HEK293 (cell line): ENCODE results near the gene RHBDF2.

ENCODE experiments used
- EGR2 ChIP-seq: fragments of 450-650 bp; formaldehyde crosslinking; IDR thresholded peaks from 2 replicates; pipeline ENCODE4 v1.5.1; 2016; ENCODE audit warnings: low read depth, missing biosample characterization, missing genetic modification characterization
- GLIS1 ChIP-seq: fragments of 450-650 bp; formaldehyde crosslinking; IDR thresholded peaks from 2 replicates; pipeline ENCODE4 v1.5.1; 2016; ENCODE audit warnings: missing biosample characterization, missing genetic modification characterization
- IKZF3 ChIP-seq: fragments of 450-650 bp; IDR thresholded peaks from 2 replicates; pipeline ENCODE4 v1.5.0; 2018; ENCODE audit warnings: missing biosample characterization, mild to moderate bottlenecking, missing genetic modification characterization, moderate library complexity
- MYNN ChIP-seq: fragments of 450-650 bp; formaldehyde crosslinking; IDR thresholded peaks from 2 replicates; pipeline ENCODE4 v1.5.1; 2016; ENCODE audit warnings: missing biosample characterization, missing genetic modification characterization, borderline replicate concordance
- PATZ1 ChIP-seq: fragments of 450-650 bp; formaldehyde crosslinking; IDR thresholded peaks from 2 replicates; pipeline ENCODE4 v1.5.1; 2016; ENCODE audit warnings: missing biosample characterization, missing genetic modification characterization
- PBX3 ChIP-seq: sonication (generic); formaldehyde crosslinking; IDR thresholded peaks from 2 replicates; pipeline ENCODE4 v1.8.1; 2022; ENCODE audit warnings: mild to moderate bottlenecking, moderate library complexity, missing genetic modification reagents
- PRDM2 ChIP-seq: fragments of 450-650 bp; formaldehyde crosslinking; IDR thresholded peaks from 2 replicates; pipeline ENCODE4 v1.5.1; 2016; ENCODE audit warnings: missing biosample characterization, missing genetic modification characterization, borderline replicate concordance
- YY1 ChIP-seq: fragments of 450-650 bp; formaldehyde crosslinking; IDR thresholded peaks from 2 replicates; pipeline ENCODE4 v1.5.1; 2018; ENCODE audit warnings: missing biosample characterization, missing genetic modification characterization
- ZBTB20 ChIP-seq: fragments of 450-650 bp; formaldehyde crosslinking; IDR thresholded peaks from 2 replicates; pipeline ENCODE4 v1.5.1; 2016; ENCODE audit warnings: missing biosample characterization, missing genetic modification characterization
- ZBTB21 ChIP-seq: fragments of 450-650 bp; formaldehyde crosslinking; IDR thresholded peaks from 2 replicates; pipeline ENCODE4 v1.5.1; 2017; ENCODE audit warnings: missing biosample characterization, missing genetic modification characterization
- ZBTB26 ChIP-seq: fragments of 450-650 bp; formaldehyde crosslinking; optimal IDR thresholded peaks from 2 replicates; pipeline ENCODE3; 2016; ENCODE audit warnings: missing biosample characterization, mild to moderate bottlenecking, missing genetic modification characterization
- ZBTB48 ChIP-seq: fragments of 450-650 bp; formaldehyde crosslinking; IDR thresholded peaks from 2 replicates; pipeline ENCODE4 v1.5.1; 2016; ENCODE audit warnings: missing biosample characterization, missing genetic modification characterization
- ZNF132 ChIP-seq: fragments of 450-650 bp; formaldehyde crosslinking; IDR thresholded peaks from 2 replicates; pipeline ENCODE4 v1.5.1; 2017; ENCODE audit warnings: missing biosample characterization, missing genetic modification characterization, borderline replicate concordance
- ZNF184 ChIP-seq: fragments of 450-650 bp; IDR thresholded peaks from 2 replicates; pipeline ENCODE4 v1.5.1; 2018; ENCODE audit warnings: missing biosample characterization, mild to moderate bottlenecking, missing genetic modification characterization
- ZNF202 ChIP-seq: fragments of 450-650 bp; formaldehyde crosslinking; IDR thresholded peaks from 2 replicates; pipeline ENCODE4 v1.5.1; 2016; ENCODE audit warnings: missing biosample characterization, missing genetic modification characterization, borderline replicate concordance
- ZNF221 ChIP-seq: fragments of 450-650 bp; formaldehyde crosslinking; IDR thresholded peaks from 2 replicates; pipeline ENCODE4 v1.5.1; 2017; ENCODE audit warnings: missing biosample characterization, missing genetic modification characterization, borderline replicate concordance
- ZNF37A ChIP-seq: fragments of 450-650 bp; IDR thresholded peaks from 2 replicates; pipeline ENCODE4 v1.5.1; 2018; ENCODE audit warnings: missing biosample characterization, missing genetic modification characterization
- ZNF398 ChIP-seq: fragments of 450-650 bp; formaldehyde crosslinking; IDR thresholded peaks from 2 replicates; pipeline ENCODE4 v1.5.1; 2017; ENCODE audit warnings: missing biosample characterization, missing genetic modification characterization
- ZNF404 ChIP-seq: fragments of 450-650 bp; formaldehyde crosslinking; IDR thresholded peaks from 2 replicates; pipeline ENCODE4 v1.5.1; 2017; ENCODE audit warnings: missing biosample characterization, missing genetic modification characterization
- ZNF514 ChIP-seq: fragments of 450-650 bp; formaldehyde crosslinking; IDR thresholded peaks from 2 replicates; pipeline ENCODE4 v1.5.1; 2016; ENCODE audit warnings: missing biosample characterization, missing genetic modification characterization
- ZNF530 ChIP-seq: fragments of 450-650 bp; formaldehyde crosslinking; IDR thresholded peaks from 2 replicates; pipeline ENCODE4 v1.5.1; 2016; ENCODE audit warnings: low read depth, missing biosample characterization, missing genetic modification characterization
- ZNF549 ChIP-seq: fragments of 450-650 bp; IDR thresholded peaks from 2 replicates; pipeline ENCODE4 v1.5.1; 2018; ENCODE audit warnings: missing biosample characterization, missing genetic modification characterization, mild to moderate bottlenecking, inconsistent platforms, moderate library complexity
- ZNF623 ChIP-seq: fragments of 450-650 bp; formaldehyde crosslinking; IDR thresholded peaks from 2 replicates; pipeline ENCODE4 v1.5.1; 2016; ENCODE audit warnings: missing biosample characterization, missing genetic modification characterization
- ZNF624 ChIP-seq: fragments of 450-650 bp; formaldehyde crosslinking; IDR thresholded peaks from 2 replicates; pipeline ENCODE4 v1.5.1; 2017; ENCODE audit warnings: missing biosample characterization, missing genetic modification characterization
- ZNF629 ChIP-seq: fragments of 450-650 bp; formaldehyde crosslinking; IDR thresholded peaks from 2 replicates; pipeline ENCODE4 v1.5.1; 2017; ENCODE audit warnings: missing biosample characterization, missing genetic modification characterization
- ZNF776 ChIP-seq: fragments of 450-650 bp; formaldehyde crosslinking; IDR thresholded peaks from 2 replicates; pipeline ENCODE4 v1.5.0; 2017; ENCODE audit warnings: missing biosample characterization, missing genetic modification characterization, borderline replicate concordance
- ZSCAN23 ChIP-seq: fragments of 450-650 bp; formaldehyde crosslinking; IDR thresholded peaks from 2 replicates; pipeline ENCODE4 v1.5.1; 2016; ENCODE audit warnings: missing biosample characterization, missing genetic modification characterization
- ZXDB ChIP-seq: fragments of 450-650 bp; formaldehyde crosslinking; IDR thresholded peaks from 2 replicates; pipeline ENCODE4 v1.5.1; 2016; ENCODE audit warnings: missing biosample characterization, missing genetic modification characterization

RHBDF2 gene

DNA sequence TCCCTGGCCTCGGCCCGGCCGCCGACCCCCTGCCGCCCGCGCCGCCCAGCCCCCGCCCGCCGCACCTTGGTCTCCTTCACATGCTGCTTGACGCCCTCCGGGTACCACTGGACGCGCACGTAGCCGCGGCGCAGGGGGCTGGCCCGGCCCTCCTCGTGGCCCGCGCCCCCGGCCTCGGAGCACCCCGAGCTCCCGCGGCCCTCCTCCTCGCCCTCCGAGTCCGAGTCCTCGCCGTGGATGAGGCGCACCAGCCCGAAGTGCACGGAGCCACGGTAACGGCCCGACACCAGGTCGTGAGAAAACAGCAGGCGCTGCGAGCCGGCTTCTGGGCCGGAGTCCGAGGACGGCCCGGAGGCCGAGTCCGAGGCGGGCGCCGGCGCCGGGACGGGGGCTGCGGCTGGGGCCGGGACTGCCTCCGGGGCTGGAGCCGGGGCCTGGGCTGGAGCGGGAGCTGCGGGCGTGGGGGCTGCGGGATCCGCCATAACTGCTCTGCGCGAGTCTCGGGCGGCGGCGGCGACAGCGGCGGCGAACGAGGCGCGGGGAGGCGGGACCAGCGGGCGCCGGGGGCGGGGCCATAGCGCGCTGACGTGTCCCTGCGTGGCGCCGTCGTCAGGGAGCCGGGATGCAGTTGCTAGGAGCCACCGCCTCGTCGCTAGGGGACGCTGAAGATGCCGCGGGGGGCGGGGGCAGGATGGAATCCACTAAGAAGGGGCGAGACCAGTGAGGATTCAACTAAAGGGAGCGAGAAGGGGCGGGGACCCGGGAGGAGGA lies 48.4 kb downstream of the RHBDF2 start, which contains the start of gene UBE2O (continued):
- TF ChIP-seq ZNF132 (tag by site-specific recombination) (no peak), YY1 (peak; percentile 54; the same call in 1 of the 2 replicates), ZNF221 (tag by site-specific recombination) (no peak), MYNN (tag by site-specific recombination) (peak; percentile 96), ZNF184 (tag by site-specific recombination) (0 out of 2 replicates have a peak, but pooled peaks have one; percentile 37), ZBTB48 (tag by site-specific recombination) (no peak), ZNF530 (tag by site-specific recombination) (no peak), ZNF404 (tag by site-specific recombination) (no peak), ZSCAN23 (no peak), GLIS1 (no peak), ZXDB (tag by site-specific recombination) (no peak), ZNF776 (tag by site-specific recombination) (no peak), ZNF202 (tag by site-specific recombination) (no peak), IKZF3 (0 out of 2 replicates have a peak, but pooled peaks have one; percentile 35), ZNF624 (tag by site-specific recombination) (no peak), ZNF398 (no peak), PRDM2 (no peak), EGR2 (no peak), ZNF514 (no peak), ZBTB26 (tag by site-specific recombination) (peak; percentile 77), ZBTB21 (tag by site-specific recombination) (no peak), PATZ1 (tag by site-specific recombination) (peak; percentile 88), ZNF37A (0 out of 2 replicates have a peak, but pooled peaks have one; percentile 39), ZNF629 (tag by site-specific recombination) (peak; percentile 61), ZNF623 (tag by site-specific recombination) (no peak), ZNF549 (tag by site-specific recombination) (no peak), PBX3 (CRISPR knock-in tag) (peak; percentile 77; the same call in 1 of the 2 replicates), ZBTB20 (tag by site-specific recombination) (peak; percentile 8; the same call in 1 of the 2 replicates)
